Activated CD4-positive, alpha-beta T cell treated with anti-CD3 and anti-CD28 coated beads for 24 hours (primary cell): ENCODE results near the gene TBC1D9.

Experiments used
- DNase-seq, 2 donors: peaks; one replicate each; pipeline ENCODE4 v3.0.0-alpha.2; 2020; ENCODE audit warnings: low read depth in 2 of 2

Gene TBC1D9

DNA sequence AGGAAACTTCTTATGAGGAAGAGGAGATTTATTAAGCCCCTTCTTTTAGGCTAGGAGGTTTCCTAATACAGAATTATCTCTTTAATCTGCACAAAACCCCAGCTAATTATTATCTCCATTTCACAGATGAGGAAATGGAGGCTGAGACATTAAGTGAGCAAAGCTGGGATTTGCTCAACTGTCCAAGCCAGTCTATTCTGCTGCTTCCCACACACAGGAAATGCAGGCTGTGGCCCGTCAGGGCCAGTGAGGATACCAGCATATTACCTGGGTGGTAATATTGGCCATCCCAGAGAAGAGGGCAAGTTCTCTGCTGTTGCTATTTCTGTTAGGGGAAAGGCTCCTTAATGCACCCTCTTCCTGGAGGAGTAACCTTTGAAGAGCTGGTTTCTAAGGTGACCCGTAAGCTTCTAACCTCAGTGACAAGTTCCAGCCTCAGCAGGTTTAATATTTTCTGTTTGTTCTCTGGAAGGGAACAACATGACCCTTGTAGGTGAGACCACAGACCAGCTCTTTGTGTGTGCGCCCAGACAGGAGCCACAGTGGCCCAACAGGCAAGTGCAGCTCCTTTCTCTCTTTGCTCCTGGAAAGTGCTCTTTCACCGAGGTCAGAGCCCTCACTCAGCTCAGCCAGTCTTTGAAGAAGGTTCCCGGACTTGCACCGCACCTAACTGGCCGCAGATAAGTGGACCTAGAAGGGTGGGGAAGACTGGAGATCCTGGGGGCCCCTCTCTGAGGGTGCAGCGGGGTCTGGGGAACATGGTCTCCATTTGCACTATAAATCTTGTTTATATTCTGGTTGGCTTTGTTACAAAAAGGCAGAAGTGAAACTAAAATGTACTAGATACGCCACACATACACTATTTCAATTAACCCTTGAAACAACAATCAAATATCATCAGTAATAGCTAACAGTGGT lies 35.5 kb downstream of the TBC1D9 start:
- DNase-seq: no peak

DNA sequence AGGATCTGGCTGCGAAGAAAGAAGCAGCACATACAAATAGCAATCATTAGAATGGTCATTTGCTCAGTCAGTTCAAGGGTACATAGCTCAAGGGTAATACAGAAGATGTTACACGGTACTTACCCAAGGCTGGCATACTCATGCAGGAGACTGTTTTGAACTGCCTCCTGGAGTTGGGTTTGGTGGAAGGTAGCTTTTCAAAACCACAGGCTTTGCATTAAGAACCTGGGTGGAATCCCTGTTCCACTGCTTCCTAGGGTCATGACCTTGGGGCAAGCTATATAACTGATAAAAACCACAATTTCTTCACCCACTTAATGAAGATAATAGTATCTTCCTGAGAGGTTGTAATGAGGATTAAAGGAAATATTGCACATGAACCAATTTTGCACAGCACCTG lies 36.5 kb downstream of the TBC1D9 start:
- no peak for DNase-seq

DNA sequence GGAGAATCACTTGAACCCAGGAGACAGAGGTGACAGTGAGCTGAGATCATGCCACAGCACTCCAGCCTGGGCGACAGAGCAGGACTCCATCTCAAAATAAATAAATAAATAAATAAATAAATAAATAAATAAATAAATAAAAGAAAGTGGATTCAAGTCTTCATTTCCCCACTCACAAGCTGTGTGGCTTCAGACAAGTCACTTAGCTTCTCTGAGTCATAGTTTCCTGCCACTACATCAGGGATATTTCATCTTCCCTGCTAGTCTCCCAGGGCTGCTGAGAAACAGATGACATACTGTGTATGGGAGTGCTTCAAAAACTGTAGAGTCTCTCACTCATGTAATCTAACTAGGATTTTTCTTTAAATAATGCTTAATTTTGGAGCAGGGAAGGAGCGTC lies 37.2 kb downstream of the TBC1D9 start:
- DNase-seq: no peak

DNA sequence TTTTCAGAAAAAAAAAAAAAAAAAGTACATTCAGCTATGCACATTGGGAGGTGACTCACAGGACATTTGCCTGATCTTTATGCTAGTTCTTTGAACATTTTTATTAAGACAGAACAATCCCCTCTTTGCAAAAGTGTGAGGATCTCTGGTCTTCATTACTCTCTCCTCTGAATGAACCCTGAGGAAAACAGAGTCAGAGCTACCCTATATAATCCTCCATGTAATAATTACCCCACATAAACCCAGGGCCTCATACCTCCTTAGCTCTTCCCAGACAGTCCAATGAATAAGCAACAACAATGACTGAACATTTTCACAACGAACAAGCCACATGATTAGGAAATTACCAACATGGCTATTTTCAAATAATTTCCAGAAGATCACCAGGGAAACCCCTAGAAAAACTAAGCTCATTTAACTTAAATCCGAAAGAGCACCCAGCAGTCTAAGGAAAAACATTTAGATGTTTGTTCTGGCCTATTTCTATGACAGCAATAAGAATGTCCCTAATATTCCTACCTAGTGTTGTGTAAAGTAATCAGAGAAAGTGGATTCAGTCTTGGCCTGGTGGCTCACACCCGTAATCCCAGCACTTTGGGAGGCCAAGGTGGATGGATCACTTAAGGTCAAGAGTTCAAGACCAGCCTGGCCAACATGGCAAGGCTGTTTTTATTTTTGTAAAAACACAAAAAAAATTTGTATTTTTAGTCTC lies 37.8 kb downstream of the TBC1D9 start:
- no peak for DNase-seq

DNA sequence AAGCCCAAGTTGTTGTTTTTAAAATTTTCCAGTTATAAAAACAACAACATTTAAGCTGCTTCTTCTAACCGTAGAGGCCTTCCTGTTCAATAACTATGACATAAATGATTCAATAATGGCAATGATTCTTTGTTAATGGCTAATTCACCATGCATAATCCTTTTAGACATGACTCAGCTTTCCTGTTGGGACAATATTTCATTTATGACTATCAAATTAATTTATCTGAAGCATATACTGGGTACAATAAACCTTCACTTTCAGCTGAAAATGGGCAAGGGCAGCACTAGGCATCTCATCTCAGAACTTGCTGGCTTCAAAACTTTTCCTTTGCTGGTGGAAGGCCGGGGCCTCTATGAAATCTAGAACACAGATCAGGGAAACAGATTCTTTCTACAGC lies 38.9 kb downstream of the TBC1D9 start:
- DNase-seq: no peak

DNA sequence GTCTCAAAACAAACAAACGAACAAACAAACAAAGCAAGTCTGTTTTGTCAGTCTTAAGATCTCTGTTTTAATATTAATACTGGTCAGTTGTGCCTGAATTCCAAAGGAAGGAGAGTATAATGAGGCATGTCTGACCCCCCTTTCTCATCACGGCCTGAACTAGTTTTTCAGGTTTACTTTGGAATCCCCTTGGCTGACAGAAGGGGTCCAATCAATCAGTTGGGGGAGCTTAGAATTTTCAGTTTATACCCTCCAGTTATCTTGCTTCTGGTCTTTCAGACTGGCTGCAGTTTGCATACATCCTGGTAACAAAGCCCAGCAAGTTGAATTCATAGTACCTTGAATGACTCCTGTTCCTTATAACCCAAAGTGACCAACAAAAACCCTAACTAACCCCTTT lies 41.1 kb downstream of the TBC1D9 start:
- DNase-seq: no peak

DNA sequence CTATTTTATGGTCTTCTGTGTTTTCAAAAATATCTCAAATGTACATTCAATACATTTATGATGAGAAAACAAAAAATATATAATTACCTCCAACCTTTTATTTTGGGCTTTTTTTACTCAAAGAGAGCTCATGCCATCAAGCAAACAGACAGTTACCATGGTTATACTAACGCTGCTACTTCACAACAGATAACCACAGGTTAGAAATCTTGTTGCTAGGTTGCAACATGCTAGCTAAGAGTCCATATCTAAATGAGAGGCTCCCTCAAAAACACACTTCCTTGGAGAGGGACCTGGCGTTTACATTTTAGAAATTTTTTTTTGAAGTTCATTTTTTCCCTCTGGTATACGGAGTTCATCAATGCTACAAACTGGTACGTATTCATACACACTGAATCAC lies 44.3 kb downstream of the TBC1D9 start:
- DNase-seq: no peak

DNA sequence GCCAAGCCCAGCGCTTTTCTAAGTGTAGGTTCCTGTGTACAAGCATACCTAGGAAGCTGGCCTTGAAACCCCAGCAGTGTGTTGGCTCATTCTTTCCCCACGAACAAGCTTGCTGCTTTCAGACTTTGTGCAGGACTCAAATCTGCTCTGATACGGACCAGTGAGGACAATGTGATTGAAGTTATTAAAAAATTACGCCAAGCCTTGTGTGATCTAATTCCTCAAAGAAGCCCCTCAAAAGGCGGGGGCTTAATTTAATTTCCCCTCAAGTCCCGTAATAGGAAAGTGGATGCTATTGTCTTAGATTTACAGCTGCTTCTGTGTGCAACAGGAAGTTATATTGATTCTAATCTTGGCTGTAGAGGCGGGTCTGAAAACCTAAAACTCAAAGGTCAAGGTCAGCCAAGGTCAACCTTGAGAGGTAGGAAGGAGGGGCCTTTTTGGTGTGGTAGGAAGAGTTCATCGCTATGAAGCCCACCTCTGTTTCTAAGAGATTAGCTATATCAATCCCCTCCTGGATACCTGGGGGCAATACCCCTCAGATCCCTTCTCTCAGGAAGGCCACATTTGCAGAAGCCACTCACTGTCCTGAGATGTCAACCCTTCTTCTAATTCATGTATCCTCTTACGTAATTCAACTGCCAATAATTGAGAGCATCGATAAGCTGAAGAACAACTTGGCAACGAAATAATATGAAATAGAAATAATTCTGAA lies 45.1 kb downstream of the TBC1D9 start:
- no peak for DNase-seq

DNA sequence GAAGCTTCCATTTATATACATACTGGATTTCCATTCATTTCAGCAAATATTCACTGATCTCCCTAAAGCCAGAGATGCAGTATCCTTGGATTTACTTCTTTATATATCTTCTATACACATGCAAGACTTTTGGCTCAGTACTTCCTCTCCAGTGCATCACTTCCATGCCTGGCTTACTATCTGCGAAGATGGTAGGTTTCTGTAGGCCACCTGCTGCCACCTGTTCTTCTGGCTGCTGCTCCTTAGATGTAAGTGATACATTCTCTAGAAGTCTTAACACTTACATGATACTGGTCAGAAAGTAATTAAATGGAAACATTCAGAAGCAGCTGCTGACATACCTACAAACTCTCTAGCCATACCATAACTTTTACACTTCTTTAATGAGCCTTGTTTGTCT lies 48.9 kb downstream of the TBC1D9 start:
- DNase-seq: no peak

DNA sequence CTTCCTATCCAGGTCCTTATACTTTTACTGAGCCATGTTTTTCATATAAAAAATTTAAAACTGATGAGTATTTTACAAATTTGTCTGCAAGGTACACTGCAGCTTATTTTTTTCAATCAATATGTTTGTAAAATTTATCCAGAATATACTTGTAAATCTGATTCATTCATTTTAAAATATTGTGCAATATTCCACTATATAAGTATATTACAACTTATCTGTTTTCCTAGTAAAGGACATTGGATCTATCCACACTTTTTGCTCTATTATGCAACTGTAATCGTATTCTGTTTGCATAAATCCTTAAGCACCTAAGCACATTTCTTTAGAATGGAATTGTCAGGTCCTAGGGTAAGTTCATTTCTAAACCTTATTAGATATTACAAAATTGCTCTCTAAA lies 49.5 kb downstream of the TBC1D9 start:
- no peak for DNase-seq

DNA sequence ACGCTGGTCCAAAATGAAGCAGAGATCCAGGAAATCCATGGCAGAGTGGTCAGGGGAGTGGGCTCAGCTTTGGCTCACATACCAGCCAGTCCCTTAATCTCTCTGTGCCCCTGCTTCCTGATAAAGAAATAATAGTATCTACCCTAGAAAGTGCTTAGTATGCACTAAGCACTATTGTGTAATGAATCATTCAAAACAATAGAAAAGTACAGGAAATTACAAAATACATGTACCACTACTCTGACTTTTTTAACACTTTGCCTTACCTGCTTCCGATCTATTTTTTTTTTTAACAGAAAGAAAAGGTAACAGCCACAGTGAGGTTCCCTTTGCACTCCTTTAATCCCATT lies 49.9 kb downstream of the TBC1D9 start:
- no peak for DNase-seq

DNA sequence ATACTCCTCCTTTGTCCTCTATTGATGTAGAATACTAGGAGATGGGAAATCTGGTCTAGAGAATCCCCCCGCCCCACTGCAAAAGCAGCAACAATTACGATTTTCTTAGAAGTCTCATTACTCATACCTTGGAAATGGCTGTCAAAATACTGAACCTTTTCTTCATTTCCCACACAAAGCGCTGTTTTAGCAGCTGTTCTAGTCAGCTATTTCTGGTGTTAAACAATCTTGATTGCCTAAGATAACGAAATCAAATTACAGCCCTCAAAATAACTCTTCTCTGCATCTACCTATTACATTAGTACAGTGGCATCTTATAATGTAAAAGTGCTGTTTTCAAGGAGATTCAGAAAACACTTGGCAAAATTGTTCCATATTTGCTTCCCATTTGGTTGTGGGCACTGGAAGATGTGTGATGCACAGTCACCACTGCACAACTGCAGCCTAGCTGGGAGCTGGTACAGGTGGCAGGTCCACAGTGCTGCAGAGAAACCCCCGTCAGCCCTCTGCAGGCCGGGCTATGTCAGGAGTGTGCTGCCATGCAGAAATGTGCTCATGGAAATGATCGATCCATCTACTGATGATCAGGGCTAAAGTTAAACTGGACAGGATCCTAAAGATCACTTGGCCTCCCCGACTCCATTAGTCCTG lies 50.4 kb downstream of the TBC1D9 start:
- no peak for DNase-seq

DNA sequence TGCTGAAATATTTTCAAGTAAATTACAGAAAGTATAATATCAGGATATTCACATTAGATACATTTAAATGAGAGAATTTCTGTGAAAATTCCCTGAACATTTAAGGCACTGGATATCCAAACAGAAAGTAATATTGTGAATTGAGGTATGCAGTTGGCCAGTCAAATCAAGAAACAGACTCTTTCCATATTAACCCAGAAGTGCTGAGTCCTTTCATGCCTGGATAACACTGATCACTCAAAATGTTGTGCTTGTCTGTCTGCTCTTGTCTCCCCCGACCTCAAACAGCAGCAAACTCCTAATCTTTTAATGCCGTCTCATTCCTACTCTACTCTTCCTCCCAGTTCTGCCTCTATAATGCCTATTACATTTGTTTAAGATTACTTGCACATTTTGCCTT lies 51.2 kb downstream of the TBC1D9 start:
- no peak for DNase-seq

DNA sequence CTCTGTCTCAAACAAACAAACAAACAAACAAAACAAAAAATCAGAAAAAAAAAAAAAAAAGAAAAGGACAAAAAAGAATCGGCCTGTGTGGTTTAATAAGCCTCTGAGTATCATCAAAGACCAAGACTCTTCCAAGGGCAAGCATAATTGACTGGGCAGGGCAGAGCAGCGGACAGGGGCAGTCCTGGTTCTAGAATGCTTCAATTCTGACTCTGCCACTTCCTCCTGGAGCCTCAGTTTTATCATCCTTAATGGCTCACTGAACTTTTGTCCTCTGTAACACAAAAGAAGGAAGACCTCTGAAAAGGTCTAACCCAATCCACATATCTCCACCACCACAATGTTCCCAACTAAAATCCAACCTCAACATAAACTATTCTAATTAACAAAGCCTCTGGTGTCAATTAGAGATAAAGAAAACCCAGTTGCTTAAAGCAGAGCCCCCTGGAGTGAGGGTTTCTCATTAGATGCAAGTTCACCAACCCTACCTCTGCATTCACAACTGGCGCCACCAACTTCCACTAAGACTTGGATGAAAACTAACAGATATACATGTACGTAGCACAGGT lies 51.7 kb downstream of the TBC1D9 start:
- DNase-seq: no peak

DNA sequence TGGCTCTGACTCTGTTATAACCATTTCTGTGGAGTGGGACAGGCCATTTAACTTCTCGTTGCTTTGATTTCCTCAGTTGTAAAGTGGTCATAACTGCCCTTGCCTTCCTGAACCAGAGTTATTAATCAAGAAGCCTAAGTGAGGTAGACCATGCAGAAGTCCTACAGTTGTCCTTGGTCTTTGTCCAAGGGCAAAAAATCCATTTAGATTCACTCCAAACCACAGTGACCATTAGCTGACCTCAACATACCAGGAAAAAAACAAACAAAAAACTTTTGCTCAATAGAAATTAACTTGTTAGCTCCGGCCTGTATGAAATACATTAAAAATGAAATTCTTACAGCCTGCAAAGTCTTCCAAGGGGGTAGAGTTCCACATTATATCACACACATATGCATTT lies 52.7 kb downstream of the TBC1D9 start:
- no peak for DNase-seq

DNA sequence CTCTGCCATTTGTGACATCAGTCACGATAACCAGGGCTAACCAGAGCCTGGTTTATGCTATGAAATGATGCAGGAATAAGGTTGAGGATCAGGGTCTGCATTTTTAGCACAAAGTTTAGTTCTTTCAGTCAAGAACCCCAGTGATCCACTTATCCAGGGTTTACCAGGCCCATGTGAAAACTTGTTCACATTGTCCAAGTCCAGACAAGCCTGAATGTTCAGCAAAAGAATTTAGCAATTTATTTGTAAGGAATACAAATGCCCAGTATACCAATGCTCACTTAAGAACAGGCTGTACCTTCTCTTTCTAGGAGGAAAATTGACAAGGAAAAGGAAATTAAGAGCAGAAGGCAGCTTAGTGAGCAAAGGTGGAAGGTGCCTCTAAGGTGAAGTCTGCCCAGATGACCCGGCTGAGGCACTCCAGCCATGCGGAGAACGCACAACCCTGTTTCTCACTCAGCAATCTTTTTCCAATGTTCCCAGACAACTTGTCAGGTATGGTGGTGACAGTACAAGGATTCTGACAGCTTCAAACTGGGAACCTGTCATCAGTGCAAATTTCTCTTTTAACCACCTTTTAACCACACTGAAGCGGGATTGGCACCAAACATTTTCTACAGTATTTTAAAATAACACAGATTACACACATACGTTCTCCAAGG lies 54.0 kb downstream of the TBC1D9 start:
- no peak for DNase-seq

DNA sequence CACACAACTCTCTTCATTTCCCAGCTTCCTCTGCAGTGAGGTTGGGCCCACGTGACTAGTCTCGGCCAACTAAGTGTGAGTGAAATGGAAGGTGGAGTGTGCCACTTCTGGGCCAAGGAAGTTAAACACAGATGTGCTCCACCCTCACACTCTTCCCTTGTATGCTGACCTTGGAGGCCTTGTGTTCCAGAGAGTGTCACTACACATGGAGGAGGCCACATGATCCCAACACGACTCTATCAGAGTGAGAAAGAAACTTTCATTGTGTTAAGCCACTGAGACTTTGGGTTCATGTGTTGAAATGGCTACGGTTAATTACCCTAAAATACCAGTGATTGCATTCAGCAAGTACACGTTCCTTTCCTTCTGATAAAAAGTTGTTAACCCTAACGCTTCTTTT lies 55.1 kb downstream of the TBC1D9 start:
- DNase-seq: no peak

DNA sequence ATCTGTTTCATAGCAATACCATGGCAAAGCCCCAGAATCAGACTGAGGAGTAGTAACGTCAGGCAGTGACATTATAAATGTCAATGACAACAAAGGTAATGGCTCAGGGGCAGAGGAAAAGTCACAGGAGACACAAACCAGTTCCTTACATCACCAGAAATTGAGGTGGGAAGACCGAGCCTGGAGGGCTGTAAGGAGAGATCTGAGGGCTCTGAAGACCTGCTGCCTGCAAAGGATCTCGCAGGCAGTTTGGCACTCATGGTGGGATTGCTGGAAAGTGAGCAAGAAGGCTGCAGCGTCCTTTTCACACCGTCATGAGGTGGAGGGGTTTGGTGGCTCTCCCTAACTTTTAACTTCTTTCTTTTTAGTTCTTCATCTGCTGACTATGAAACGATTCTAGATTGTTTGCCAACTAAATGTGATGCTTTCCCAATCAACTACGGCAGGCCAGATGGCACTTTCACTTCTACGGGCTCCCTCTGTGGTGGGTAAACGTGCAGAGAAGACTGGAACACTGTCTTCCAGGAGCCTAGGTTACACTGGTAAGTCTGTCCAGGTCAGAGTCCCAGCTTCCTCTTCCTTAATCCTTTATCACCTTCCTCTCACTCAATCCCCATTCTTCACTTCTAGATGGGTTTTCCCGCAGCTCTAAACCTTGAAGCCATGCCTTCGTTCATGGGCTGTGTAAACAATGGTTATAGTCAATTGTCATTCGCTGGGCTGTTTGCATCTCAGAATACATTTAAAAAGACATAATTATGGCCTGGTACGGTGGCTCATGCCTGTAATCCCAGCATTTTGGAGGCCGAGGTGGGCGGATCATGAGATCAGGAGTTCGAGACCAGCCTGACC lies 58.2 kb downstream of the TBC1D9 start:
- DNase-seq: no peak

DNA sequence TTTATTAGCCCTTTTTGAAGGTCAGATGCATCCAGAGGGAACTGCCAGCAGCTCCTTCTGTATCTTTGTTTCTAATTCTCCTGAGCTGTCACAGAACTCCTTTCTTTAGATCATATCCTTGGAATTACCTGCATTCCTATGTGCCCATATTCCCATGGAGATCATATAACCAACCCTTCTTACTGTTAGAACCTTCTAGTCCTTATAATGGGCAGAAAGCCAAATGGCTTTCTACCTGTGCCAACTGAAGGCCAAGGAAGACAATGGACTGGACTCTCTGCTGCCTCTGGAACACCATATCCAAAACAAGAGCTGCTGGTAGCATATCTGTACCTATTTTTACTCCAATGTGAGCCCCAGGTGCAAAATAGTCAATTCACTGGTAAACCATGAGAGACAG lies 60.7 kb downstream of the TBC1D9 start:
- DNase-seq: no peak

DNA sequence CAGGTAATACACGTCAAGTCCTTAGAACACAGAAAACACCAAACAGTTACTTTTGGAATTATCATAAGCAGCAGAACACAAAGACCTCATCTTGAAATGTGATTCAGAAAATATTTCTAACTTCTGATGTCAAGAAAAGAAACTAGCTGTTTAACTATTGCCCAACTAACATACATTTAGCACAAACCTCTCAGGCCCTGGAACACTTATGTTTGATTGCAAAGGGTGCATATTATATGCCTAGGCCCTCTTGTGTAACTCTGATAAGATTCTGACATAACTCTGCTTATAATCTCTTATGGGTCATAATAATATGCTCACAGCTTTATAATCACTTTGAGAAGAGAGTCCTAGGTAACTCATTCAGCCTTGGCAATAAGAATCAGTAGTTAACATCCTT lies 62.6 kb downstream of the TBC1D9 start:
- DNase-seq: no peak
